ENCODE data around the gene ZNF831.

Gene ZNF831

GRCh38 chr20:59139998-59140397, 23.6 kb upstream of the ZNF831 start:
- DNase-seq (ENCODE audit: low read depth in 2 of 3, low spot score in 1 of 3), result no peak

GRCh38 chr20:59141818-59142581, 21.6 kb upstream of the ZNF831 start:
- no peak for DNase-seq (ENCODE audit: low read depth in 2 of 3, low spot score in 1 of 3)

GRCh38 chr20:59143326-59143725, 20.3 kb upstream of the ZNF831 start:
- DNase-seq (ENCODE audit: low read depth in 2 of 3, low spot score in 1 of 3), result no peak

- no peak for DNase-seq (ENCODE audit: low read depth in 2 of 3, low spot score in 1 of 3)
These were observed 19.3 kb upstream of the ZNF831 start for GRCh38 chr20:59144179-59144830.

- no peak for DNase-seq (ENCODE audit: low read depth in 2 of 3, low spot score in 1 of 3)
These were observed 18.8 kb upstream of the ZNF831 start for GRCh38 chr20:59144831-59145196.

GRCh38 chr20:59145247-59145923, 18.2 kb upstream of the ZNF831 start:
- no peak for DNase-seq (ENCODE audit: low read depth in 2 of 3, low spot score in 1 of 3)

- peak in 1 of 3 donors; percentile 74 for DNase-seq (ENCODE audit: low read depth in 2 of 3, low spot score in 1 of 3)
These were observed 17.5 kb upstream of the ZNF831 start for GRCh38 chr20:59145924-59146779.

- DNase-seq (ENCODE audit: low read depth in 2 of 3, low spot score in 1 of 3), result no peak
These were observed 16.6 kb upstream of the ZNF831 start for GRCh38 chr20:59146780-59147565.

GRCh38 chr20:59147586-59147985, 16.0 kb upstream of the ZNF831 start:
- DNase-seq (ENCODE audit: low read depth in 2 of 3, low spot score in 1 of 3), result no peak

GRCh38 chr20:59148701-59149493, 14.7 kb upstream of the ZNF831 start:
- DNase-seq (ENCODE audit: low read depth in 2 of 3, low spot score in 1 of 3), result no peak

GRCh38 chr20:59149678-59150504, 13.7 kb upstream of the ZNF831 start:
- DNase-seq (ENCODE audit: low read depth in 2 of 3, low spot score in 1 of 3), result no peak

- no peak for DNase-seq (ENCODE audit: low read depth in 2 of 3, low spot score in 1 of 3)
These were observed 12.8 kb upstream of the ZNF831 start for GRCh38 chr20:59150821-59151251.

- no peak for DNase-seq (ENCODE audit: low read depth in 2 of 3, low spot score in 1 of 3)
These were observed 12.2 kb upstream of the ZNF831 start for GRCh38 chr20:59151391-59151790.

- DNase-seq (ENCODE audit: low read depth in 2 of 3, low spot score in 1 of 3), result peak in 1 of 3 donors; percentile 48
These were observed 11.8 kb upstream of the ZNF831 start for GRCh38 chr20:59151820-59152219.

- no peak for DNase-seq (ENCODE audit: low read depth in 2 of 3, low spot score in 1 of 3)
These were observed 10.9 kb upstream of the ZNF831 start for GRCh38 chr20:59152559-59153354.

GRCh38 chr20:59153355-59153681, 10.3 kb upstream of the ZNF831 start:
- DNase-seq (ENCODE audit: low read depth in 2 of 3, low spot score in 1 of 3), result no peak

GRCh38 chr20:59153832-59154231, 9.8 kb upstream of the ZNF831 start:
- DNase-seq (ENCODE audit: low read depth in 2 of 3, low spot score in 1 of 3), result no peak

All from stimulated activated CD4-positive, alpha-beta T cell treated with anti-CD3 and anti-CD28 coated beads, Interleukin-12 subunit alpha, Interleukin-12 subunit beta, amount 100 ng/mL, for 48 hours (primary cell).